Keratinocyte (primary cell): ENCODE results near the gene ARHGAP40.
A peak's percentile ranks its signal among the peaks of the same experiment; 100 is the strongest.

Source experiments
- EZH2 ChIP-seq: IDR thresholded peaks from one replicate; pipeline ENCODE4 v1.6.1; 2012; ENCODE audit warnings: inconsistent platforms, mild to moderate bottlenecking, low read length, moderate library complexity
- TF ChIP-seq, protein P1 (sequence below), 3 experiments: IDR thresholded peaks in 1 of 3; conservative IDR thresholded peaks in 1 of 3; optimal IDR thresholded peaks in 1 of 3; 2 replicates in 2 of 3; 3 replicates in 1 of 3; pipeline versions ENCODE3 to v1.5.1; 2011; ENCODE audit warnings: low read length in 3 of 3, mild to moderate bottlenecking in 3 of 3, moderate library complexity in 2 of 3, control low read depth in 1 of 3, inconsistent platforms in 1 of 3; ENCODE audit not compliant: insufficient read depth in 2 of 3; ENCODE audit errors: extremely low read depth in 1 of 3

DNA sequence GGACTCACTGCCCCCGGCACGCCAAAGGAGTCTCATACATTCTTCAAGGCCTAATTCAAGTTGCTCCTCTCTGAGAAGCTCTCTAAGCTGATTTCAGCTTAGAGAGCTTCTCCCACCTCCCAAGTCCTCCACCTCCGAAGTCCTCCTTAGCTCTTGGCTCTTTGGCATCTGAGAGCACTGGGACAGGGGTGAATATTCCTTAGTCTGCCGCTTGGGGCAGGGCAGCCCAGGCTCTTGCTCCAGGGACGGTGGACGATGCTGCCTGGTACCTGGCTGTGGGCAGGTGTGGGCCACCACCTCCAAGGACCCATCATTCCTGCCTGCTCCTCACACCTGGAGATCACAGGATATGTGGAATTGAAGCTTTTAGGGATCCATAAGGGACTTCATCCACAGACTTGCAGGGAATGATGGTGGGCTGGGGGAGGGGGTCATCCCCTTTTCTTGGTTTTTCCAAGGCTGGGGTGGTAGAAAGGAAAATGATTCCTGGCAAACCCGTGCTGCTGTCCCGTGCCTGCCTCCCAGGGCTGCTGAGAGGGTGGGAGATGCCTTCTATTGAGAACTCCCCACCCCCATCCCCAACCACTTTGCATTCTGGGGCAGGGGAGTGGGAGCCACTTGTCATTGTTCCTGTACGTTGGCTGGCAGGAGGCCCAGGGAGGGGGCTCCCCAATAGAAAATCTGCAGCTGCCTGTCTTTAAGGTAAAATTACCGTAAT is 57.4 kb downstream of the ARHGAP40 start:
- TF ChIP-seq, protein P1, sequence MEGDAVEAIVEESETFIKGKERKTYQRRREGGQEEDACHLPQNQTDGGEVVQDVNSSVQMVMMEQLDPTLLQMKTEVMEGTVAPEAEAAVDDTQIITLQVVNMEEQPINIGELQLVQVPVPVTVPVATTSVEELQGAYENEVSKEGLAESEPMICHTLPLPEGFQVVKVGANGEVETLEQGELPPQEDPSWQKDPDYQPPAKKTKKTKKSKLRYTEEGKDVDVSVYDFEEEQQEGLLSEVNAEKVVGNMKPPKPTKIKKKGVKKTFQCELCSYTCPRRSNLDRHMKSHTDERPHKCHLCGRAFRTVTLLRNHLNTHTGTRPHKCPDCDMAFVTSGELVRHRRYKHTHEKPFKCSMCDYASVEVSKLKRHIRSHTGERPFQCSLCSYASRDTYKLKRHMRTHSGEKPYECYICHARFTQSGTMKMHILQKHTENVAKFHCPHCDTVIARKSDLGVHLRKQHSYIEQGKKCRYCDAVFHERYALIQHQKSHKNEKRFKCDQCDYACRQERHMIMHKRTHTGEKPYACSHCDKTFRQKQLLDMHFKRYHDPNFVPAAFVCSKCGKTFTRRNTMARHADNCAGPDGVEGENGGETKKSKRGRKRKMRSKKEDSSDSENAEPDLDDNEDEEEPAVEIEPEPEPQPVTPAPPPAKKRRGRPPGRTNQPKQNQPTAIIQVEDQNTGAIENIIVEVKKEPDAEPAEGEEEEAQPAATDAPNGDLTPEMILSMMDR (optimal IDR thresholded peaks at IDR 0.05 in 1 of 3, IDR thresholded peaks at IDR 0.05 in 1 of 3, conservative IDR thresholded peaks at IDR 0.05 in 1 of 3; ENCODE audit: extremely low read depth in 1 of 3, insufficient read depth in 2 of 3, low read length in 3 of 3): peak; percentile 71 to 85 (median 78)
- no peak for TF ChIP-seq EZH2
